Spleen (tissue), 13 donors: Measurements from ENCODE around the gene PRSS38. TPM values are rescaled to one million over a fixed set of nuclear protein-coding genes. Genes with fewer than 3 reads are reported as not detected.

ENCODE experiments used
- DNase-seq: peaks from one replicate; pipeline ENCODE4 v3.0.0-alpha.2; 2020
- H3K27ac ChIP-seq, 8 donors: fragments of 200-600 bp; sonication (generic) in 7 of 8; 1 replicate in 4 of 8; 2 replicates in 4 of 8; pipeline versions ENCODE4 v1.5.0 to v1.8.0; 2016 to 2021; ENCODE audit warnings: inconsistent platforms in 4 of 8, mild to moderate bottlenecking in 4 of 8, moderate library complexity in 1 of 8
- H3K27me3 ChIP-seq, 7 donors: fragments of 200-600 bp; sonication (generic) in 6 of 7; replicated peaks in 1 of 7; 1 replicate in 4 of 7; 2 replicates in 3 of 7; pipeline versions ENCODE4 v1.5.0 to v1.8.0; 2016 to 2021; ENCODE audit warnings: inconsistent platforms in 3 of 7, mild to moderate bottlenecking in 1 of 7
- H3K36me3 ChIP-seq, 6 donors: fragments of 200-600 bp; sonication (generic) in 5 of 6; 1 replicate in 4 of 6; 2 replicates in 2 of 6; pipeline versions ENCODE4 v1.5.0 to v1.8.0; 2016 to 2021; ENCODE audit warnings: inconsistent platforms in 2 of 6
- H3K4me1 ChIP-seq, 6 donors: fragments of 200-600 bp; sonication (generic) in 5 of 6; 1 replicate in 3 of 6; 2 replicates in 3 of 6; pipeline versions ENCODE4 v1.5.0 to v1.8.0; 2016 to 2021; ENCODE audit warnings: inconsistent platforms in 3 of 6
- H3K4me3 ChIP-seq, 8 donors: fragments of 200-600 bp; sonication (generic) in 7 of 8; 1 replicate in 4 of 8; 2 replicates in 4 of 8; pipeline versions ENCODE4 v1.5.0 to v1.8.0; 2016 to 2021; ENCODE audit warnings: inconsistent platforms in 4 of 8, mild to moderate bottlenecking in 4 of 8, moderate library complexity in 2 of 8
- H3K9me3 ChIP-seq, 8 donors: fragments of 200-600 bp; sonication (generic) in 7 of 8; 1 replicate in 4 of 8; 2 replicates in 4 of 8; pipeline versions ENCODE4 v1.5.0 to v1.8.0; 2016 to 2021; ENCODE audit warnings: inconsistent platforms in 4 of 8
- POLR2A ChIP-seq, 3 donors: fragments of 450-650 bp; IDR thresholded peaks; one replicate each; pipeline ENCODE4 v1.5.1; 2017; ENCODE audit warnings: antibody characterized with exemption in 3 of 3, mild to moderate bottlenecking in 1 of 3
- POLR2AphosphoS5 ChIP-seq, 3 donors: sonication (generic); formaldehyde crosslinking; IDR thresholded peaks; one replicate each; pipeline ENCODE4 v1.5.1; 2017; ENCODE audit warnings: antibody characterized with exemption in 3 of 3
- WGBS, 5 donors: extraction: QIAGEN DNeasy Blood & Tissue Kit in 3 of 5; methylation state at CpG; one replicate each; pipeline versions ENCODE4 v1.1.5 to v1.1.7; 2013 to 2018; 5-methylcytosine and 5-hydroxymethylcytosine counted together
- intact Hi-C: fragments of 100-400 bp; cut with DNase I; formaldehyde crosslinking; loops from one replicate; pipeline ENCODE4 v1.15.0; 2023; ENCODE audit warnings: low total_unique reads
- long read RNA-seq, 2 donors: transcript quantifications; one replicate each; lab custom pipeline, GENCODE V29; 2026
- polyA plus RNA-seq, 3 donors: library from polyadenylated mRNA; stranded (reverse); fragments of 200-250 nt; gene quantifications; one replicate each; pipeline ENCODE4 v1.2.1, GENCODE V29; 2013
- total RNA-seq, 7 donors: library from RNA; depleted of rRNA in 3 of 7; stranded (reverse); fragments of >200 nt in 3 of 7; fragmentation: NEBNext Ultra II Directional in 4 of 7; extraction: Animal tissue kit (Norgen Biotek cat#: 25700) in 4 of 7; gene quantifications; one replicate each; pipeline versions ENCODE4 v1.1.0 to v1.2.1, GENCODE V29; 2016 to 2021
- TF ChIP-seq, protein P1 (sequence below), 11 experiments: fragments of 200-600 bp in 7 of 11; fragments of 450-650 bp in 4 of 11; sonication (generic) in 4 of 11; IDR thresholded peaks in 8 of 11; conservative IDR thresholded peaks in 3 of 11; 1 replicate in 7 of 11; 2 replicates in 4 of 11; pipeline versions ENCODE4 v1.4.0 to v1.8.0; 2016 to 2021; ENCODE audit warnings: antibody characterized with exemption in 11 of 11, inconsistent platforms in 4 of 11, mild to moderate bottlenecking in 1 of 11
- donor health status: healthy with polysubstance abuse.
- donor health status: DM: no; HTN: no; CAD: no; lungs with moderate emphysema.
- donor health status: DM: no; HTN: no; CAD: no.
- donor health status: Bipolar disorder and iron deficiency.
- donor health status: healthy.
- donor health status: DM: no; HTN: no; CAD: no.
- donor health status: DM: yes; HTN: yes; CAD: no.

The PRSS38 gene
- total RNA-seq: not detected
- not detected for polyA plus RNA-seq
- long read RNA-seq, donor 1: 0 reads
- long read RNA-seq, donor 2: 0 reads

DNA sequence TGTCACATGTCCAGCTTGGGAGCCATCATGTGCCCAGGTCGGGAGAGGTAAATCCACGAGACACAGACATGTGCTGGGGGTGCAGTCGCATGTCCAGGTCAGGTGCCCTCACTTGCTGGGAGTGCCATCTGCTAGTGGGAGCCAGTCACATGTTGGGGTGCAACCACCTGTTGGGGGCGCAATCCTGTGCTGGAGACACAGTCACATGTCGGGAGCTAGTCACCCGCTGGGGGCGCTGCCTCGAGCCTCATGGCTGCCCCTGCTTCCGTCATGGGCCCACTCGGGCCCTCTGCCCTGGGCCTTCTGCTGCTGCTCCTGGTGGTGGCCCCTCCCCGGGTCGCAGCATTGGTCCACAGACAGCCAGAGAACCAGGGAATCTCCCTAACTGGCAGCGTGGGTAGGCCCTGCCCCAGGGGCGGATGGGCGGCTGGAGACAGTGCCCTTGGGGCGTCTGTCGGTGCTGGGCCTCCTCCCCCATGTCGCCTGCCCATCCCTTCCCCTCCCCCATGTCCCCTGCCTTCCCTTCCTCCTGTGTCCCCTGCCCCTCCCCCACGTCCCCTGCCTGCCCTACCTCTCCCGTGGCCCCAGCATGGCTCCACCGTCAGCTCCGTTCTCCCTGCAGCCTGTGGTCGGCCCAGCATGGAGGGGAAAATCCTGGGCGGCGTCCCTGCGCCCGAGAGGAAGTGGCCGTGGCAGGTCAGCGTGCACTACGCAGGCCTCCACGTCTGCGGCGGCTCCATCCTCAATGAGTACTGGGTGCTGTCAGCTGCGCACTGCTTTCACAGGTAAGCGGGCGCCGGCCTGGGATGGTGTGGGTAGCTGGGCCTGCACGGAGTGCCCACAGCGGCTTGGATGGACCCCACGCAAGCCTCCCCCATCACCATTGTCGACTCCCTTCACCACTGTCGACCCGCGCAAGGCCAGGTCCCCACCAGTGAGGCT is at the start of gene PRSS38:
PRSS38 (plus strand) TSS at position 208 of the 942 bp plus-strand sequence; CDS start at position 250, 42 bp downstream.
- no peak within 1 kb of the TSS for H3K27ac ChIP-seq
- H3K36me3 ChIP-seq: no peaks in the 10 kb centered on the region
- H3K4me1 ChIP-seq: no peaks in the 10 kb centered on the region
- intact Hi-C loops: no loop called here
- no peak for DNase-seq
- 91 to 96% (median 93%) methylated on average over 35 to 44 of the region's 44 CpGs for WGBS, 5 donors
- no peaks in the 10 kb centered on the region for H3K27me3 ChIP-seq
- TF ChIP-seq POLR2AphosphoS5 (IDR thresholded peaks at IDR 0.05) (no peak), POLR2A (IDR thresholded peaks at IDR 0.05) (no peak)
- TF ChIP-seq, protein P1, sequence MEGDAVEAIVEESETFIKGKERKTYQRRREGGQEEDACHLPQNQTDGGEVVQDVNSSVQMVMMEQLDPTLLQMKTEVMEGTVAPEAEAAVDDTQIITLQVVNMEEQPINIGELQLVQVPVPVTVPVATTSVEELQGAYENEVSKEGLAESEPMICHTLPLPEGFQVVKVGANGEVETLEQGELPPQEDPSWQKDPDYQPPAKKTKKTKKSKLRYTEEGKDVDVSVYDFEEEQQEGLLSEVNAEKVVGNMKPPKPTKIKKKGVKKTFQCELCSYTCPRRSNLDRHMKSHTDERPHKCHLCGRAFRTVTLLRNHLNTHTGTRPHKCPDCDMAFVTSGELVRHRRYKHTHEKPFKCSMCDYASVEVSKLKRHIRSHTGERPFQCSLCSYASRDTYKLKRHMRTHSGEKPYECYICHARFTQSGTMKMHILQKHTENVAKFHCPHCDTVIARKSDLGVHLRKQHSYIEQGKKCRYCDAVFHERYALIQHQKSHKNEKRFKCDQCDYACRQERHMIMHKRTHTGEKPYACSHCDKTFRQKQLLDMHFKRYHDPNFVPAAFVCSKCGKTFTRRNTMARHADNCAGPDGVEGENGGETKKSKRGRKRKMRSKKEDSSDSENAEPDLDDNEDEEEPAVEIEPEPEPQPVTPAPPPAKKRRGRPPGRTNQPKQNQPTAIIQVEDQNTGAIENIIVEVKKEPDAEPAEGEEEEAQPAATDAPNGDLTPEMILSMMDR (IDR thresholded peaks at IDR 0.05 in 8 of 11, conservative IDR thresholded peaks at IDR 0.05 in 3 of 11): no peak
- no peak within 1 kb of the TSS for H3K4me3 ChIP-seq
- peaks cover 0 to 48% (median 29%) of the 10 kb centered on the region in 8 donors for H3K9me3 ChIP-seq

DNA sequence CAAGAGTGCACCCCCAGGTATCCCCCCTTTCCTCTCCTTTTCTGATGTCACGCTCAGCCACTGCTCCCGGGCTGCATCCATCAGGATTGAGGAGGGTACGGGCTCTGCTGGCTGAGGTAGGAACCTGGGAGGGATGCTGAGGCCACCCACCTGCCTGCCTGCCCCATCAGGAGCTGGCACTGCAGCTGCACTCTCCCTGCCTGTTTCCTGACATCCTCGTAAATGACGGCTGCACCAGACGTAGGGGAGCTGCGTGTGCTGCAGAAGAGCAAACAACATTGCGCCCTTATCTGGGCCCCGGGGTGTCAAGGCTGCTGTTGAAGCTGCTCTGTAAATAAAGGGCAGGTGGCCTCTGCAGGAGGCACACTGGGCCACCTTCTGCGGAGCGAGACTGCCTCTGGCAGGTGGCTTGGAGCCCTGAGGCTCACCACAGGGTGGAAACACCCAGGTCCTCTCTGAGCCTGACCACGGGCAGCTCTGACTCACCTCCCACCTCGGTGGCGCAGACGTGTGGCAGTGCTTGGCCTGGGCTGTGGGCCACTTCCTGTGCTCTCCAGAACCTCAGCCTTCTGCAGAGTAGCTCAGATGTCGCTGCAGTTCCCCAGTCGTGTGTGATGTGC is 49.4 kb upstream of the PRSS38 start:
- Histone ChIP-seq H3K27me3 (no peaks in the 10 kb centered on the region), H3K4me3 (peak overlapping the region in 1 of 8 donors; percentile 42), H3K36me3 (peaks cover 0 to 78% (median 26%) of the 10 kb centered on the region in 6 donors), H3K27ac (peak overlapping the region in 6 of 8 donors; percentile 14 to 82 (median 50)), H3K4me1 (peaks cover 33 to 71% (median 64%) of the 10 kb centered on the region in 6 donors), H3K9me3 (no peaks in the 10 kb centered on the region)
- TF ChIP-seq POLR2A (IDR thresholded peaks at IDR 0.05) (no peak), POLR2AphosphoS5 (IDR thresholded peaks at IDR 0.05) (peak; percentile 61 to 80 (median 62))
- TF ChIP-seq, protein P1 (IDR thresholded peaks at IDR 0.05 in 8 of 11, conservative IDR thresholded peaks at IDR 0.05 in 3 of 11): no peak
- intact Hi-C loops: no loop called here
- DNase-seq: peak; percentile 92
- 32 to 53% (median 41%) methylated on average over 10 to 17 of the region's 17 CpGs for WGBS, 5 donors

DNA sequence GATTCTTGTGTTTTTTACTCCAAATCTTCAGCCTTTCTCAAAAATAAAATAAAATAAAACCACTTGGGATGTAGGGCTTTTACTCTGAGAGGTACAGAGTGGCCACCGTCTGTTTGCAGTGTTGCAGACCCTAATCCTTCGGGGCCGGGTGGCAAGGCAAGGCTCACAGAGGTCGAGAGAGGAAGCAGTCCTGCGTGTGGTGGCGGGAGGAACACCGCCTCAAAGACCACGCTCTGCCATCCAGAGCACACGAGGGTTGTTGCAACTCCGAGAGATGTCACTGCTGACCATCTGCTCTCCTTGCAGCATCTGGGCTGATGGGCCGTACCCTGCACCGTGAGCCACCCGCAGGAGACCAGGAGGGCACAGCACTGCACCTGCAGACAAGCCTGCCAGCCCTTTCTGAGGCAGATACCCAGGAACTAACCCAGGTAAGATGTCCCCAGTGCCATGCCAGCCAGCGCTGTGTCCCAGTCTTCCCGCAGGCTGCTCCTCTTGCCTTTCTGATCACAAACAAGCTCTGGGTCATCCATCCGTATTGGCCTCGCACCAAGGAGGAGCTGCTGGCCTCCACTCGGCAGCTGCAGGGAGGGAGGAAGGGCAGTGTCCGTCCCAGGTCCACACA is 48.7 kb upstream of the PRSS38 start:
- peak overlapping the region in 1 of 8 donors; percentile 42 for H3K4me3 ChIP-seq
- WGBS, 5 donors: 36 to 53% (median 46%) methylated on average over 17 to 19 of the region's 19 CpGs
- H3K36me3 ChIP-seq: peaks cover 0 to 76% (median 23%) of the 10 kb centered on the region in 6 donors
- no peaks in the 10 kb centered on the region for H3K9me3 ChIP-seq
- H3K4me1 ChIP-seq: peaks cover 31 to 64% (median 60%) of the 10 kb centered on the region in 6 donors
- peak overlapping the region in 6 of 8 donors; percentile 20 to 82 (median 50) for H3K27ac ChIP-seq
- DNase-seq: peak; percentile 76
- no peaks in the 10 kb centered on the region for H3K27me3 ChIP-seq
- TF ChIP-seq POLR2A (IDR thresholded peaks at IDR 0.05) (no peak), POLR2AphosphoS5 (IDR thresholded peaks at IDR 0.05) (peak in 1 of 3 donors; percentile 58)
- TF ChIP-seq, protein P1 (IDR thresholded peaks at IDR 0.05 in 8 of 11, conservative IDR thresholded peaks at IDR 0.05 in 3 of 11): no peak
- intact Hi-C loops: no loop called here
